Measurements from ENCODE around the gene MACROH2A1.

MACROH2A1 gene

DNA sequence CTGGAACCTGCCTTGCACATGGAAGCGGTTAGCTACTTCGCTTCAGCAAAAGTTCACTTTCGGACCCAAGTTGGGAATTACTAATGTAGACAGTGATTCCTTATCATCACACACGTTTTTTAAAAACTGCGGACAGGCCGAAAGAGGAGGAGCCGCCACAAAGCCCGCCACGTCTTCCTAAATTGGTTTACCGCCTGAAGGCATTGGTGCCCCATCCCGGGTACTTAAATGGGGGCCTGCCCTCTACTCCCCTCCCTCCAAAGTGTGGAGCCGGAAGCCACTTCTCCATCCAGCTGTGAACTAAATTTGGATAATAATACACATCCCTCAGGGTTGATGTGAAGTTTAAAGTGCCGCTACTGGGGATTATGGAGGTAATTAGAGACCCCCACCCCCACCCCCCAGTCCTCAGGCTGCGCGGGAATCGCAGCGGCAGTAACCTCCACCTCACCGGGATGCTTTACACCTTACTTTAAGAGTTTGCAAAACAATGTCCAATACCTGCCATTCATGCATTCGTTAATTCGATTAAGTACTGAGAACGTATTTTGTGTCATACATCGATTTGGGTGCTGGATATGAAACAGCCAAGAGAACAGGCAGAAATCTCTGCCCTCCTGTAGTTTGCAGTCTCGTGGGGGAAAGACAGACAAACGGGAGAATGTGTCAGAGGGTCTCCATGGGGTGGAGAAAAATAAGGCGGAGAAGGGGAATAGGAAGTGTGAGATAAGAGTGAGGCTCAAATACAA is 937 bp upstream of the MACROH2A1 start:
- Histone ChIP-seq H3K9me3 (ENCODE audit: low read length) (0 out of 2 replicates have a peak, but pooled peaks cover 1% of the 10 kb centered on the region), H3F3A (ENCODE audit: insufficient read depth, low read length) (no peaks in the 10 kb centered on the region), H3K4me3 (ENCODE audit: low read depth, low read length, poor library complexity, severe bottlenecking) (peak overlapping the region; percentile 93), H4K20me1 (ENCODE audit: insufficient read depth, low read length) (no peaks in the 10 kb centered on the region), H3K27me3 (ENCODE audit: insufficient read depth, low read length) (peaks cover 3% of the 10 kb centered on the region; the same call in 1 of the 2 replicates), H3K9me2 (ENCODE audit: low read depth, low read length) (no peaks in the 10 kb centered on the region), H3K36me3 (ENCODE audit: insufficient read depth, low read length) (no peaks in the 10 kb centered on the region), H3K27ac (ENCODE audit: low read depth, low read length, poor library complexity, severe bottlenecking) (no peak overlapping the region), H3K9ac (ENCODE audit: low read length) (peak overlapping the region; percentile 95), H2AFZ (ENCODE audit: low read length) (peak overlapping the region; percentile 9; the same call in 1 of the 2 replicates), H3K4me2 (ENCODE audit: low read length) (peak overlapping the region; percentile 78), H3K4me1 (ENCODE audit: insufficient read depth, low read length, severe bottlenecking) (peaks cover 39% of the 10 kb centered on the region), H3K79me2 (ENCODE audit: insufficient read depth, low read length) (peaks cover 37% of the 10 kb centered on the region)
- TF ChIP-seq, protein P1, sequence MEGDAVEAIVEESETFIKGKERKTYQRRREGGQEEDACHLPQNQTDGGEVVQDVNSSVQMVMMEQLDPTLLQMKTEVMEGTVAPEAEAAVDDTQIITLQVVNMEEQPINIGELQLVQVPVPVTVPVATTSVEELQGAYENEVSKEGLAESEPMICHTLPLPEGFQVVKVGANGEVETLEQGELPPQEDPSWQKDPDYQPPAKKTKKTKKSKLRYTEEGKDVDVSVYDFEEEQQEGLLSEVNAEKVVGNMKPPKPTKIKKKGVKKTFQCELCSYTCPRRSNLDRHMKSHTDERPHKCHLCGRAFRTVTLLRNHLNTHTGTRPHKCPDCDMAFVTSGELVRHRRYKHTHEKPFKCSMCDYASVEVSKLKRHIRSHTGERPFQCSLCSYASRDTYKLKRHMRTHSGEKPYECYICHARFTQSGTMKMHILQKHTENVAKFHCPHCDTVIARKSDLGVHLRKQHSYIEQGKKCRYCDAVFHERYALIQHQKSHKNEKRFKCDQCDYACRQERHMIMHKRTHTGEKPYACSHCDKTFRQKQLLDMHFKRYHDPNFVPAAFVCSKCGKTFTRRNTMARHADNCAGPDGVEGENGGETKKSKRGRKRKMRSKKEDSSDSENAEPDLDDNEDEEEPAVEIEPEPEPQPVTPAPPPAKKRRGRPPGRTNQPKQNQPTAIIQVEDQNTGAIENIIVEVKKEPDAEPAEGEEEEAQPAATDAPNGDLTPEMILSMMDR (IDR thresholded peaks at IDR 0.05; ENCODE audit: low read length): no peak
- TF ChIP-seq EZH2 (IDR thresholded peaks at IDR 0.05; ENCODE audit: borderline replicate concordance, low read length): no peak

DNA sequence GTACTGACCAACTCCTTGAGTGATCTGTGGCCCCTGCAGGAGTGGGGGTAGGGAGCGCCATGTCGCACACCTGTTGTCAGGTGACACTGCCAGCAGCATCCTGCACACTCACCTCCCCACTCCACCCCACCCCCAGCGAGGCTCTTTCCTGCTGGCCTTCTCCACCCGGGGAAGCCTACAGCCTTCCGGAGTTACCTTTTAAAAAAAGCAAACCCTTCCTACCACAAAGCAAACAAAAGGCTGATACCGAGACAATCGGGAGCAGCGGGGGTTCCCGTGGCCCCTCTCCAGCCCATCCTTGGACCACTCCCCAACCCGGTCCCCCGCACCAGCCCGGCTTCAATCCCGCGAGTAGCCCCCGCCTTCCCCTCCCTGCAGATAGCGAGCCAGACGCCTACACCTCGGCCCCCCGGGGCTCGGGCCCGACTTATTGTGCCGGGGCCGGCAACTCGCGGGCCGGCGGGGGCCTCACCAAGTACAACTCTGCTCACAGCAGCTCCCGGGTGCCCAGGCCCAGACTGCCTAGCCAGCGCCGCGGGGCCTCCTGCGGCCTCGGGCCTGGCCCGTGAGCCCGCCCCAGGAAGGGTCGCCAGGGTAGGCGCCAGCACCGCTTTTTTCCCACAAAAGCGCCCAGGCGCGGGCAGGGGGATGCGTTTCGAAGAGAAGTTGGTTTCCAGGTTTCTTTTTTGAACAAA is 724 bp downstream of the MACROH2A1 start:
- H3K79me2 ChIP-seq (ENCODE audit: insufficient read depth, low read length): peaks cover 54% of the 10 kb centered on the region
- no peaks in the 10 kb centered on the region for H3K27me3 ChIP-seq (ENCODE audit: insufficient read depth, low read length)
- no peak overlapping the region for H2AFZ ChIP-seq (ENCODE audit: low read length)

DNA sequence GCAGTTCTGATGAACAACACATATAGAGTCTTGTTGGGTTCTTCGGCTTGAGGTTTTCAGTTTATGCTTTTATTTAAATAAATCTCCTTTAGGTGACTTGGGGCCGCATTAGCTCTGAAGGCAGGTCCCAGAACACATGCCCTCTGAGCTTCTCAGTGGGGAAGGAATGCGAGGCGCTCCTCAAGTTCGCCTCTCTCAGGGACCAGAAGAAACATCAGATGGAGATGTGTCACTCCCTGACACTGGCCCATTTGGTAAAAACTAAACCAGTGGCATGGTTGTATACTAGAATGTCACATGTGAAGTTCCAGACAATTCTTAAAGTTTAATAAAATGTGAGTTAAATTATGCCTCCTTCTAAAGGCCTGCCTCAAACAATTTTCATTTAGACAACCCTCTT is 1.9 kb downstream of the MACROH2A1 start:
- H3K4me2 ChIP-seq (ENCODE audit: low read length): peak overlapping the region; percentile 86
- no peaks in the 10 kb centered on the region for H3K27me3 ChIP-seq (ENCODE audit: insufficient read depth, low read length)
- H4K20me1 ChIP-seq (ENCODE audit: insufficient read depth, low read length): no peaks in the 10 kb centered on the region
- peaks cover 42% of the 10 kb centered on the region for H3K4me1 ChIP-seq (ENCODE audit: insufficient read depth, low read length, severe bottlenecking)
- no peaks in the 10 kb centered on the region for H3K9me2 ChIP-seq (ENCODE audit: low read depth, low read length)
- H3K27ac ChIP-seq (ENCODE audit: low read depth, low read length, poor library complexity, severe bottlenecking): no peak overlapping the region
- no peak overlapping the region for H2AFZ ChIP-seq (ENCODE audit: low read length)
- peak overlapping the region; percentile 95 for H3K9ac ChIP-seq (ENCODE audit: low read length)
- no peaks in the 10 kb centered on the region for H3F3A ChIP-seq (ENCODE audit: insufficient read depth, low read length)
- peak overlapping the region; percentile 93 for H3K4me3 ChIP-seq (ENCODE audit: low read depth, low read length, poor library complexity, severe bottlenecking)
- H3K36me3 ChIP-seq (ENCODE audit: insufficient read depth, low read length): peaks cover 19% of the 10 kb centered on the region; the same call in 1 of the 2 replicates
- no peaks in the 10 kb centered on the region for H3K9me3 ChIP-seq (ENCODE audit: low read length)
- TF ChIP-seq, protein P1 (IDR thresholded peaks at IDR 0.05; ENCODE audit: low read length): no peak
- TF ChIP-seq EZH2 (IDR thresholded peaks at IDR 0.05; ENCODE audit: borderline replicate concordance, low read length): no peak
- H3K79me2 ChIP-seq (ENCODE audit: insufficient read depth, low read length): peaks cover 66% of the 10 kb centered on the region

More for the DNA sequence above, 724 bp downstream of the MACROH2A1 start:
- Histone ChIP-seq H3K4me2 (ENCODE audit: low read length) (peak overlapping the region; percentile 86), H3K9me2 (ENCODE audit: low read depth, low read length) (no peaks in the 10 kb centered on the region), H3K36me3 (ENCODE audit: insufficient read depth, low read length) (peaks cover 7% of the 10 kb centered on the region; the same call in 1 of the 2 replicates), H3K9me3 (ENCODE audit: low read length) (no peaks in the 10 kb centered on the region), H4K20me1 (ENCODE audit: insufficient read depth, low read length) (no peaks in the 10 kb centered on the region), H3K27ac (ENCODE audit: low read depth, low read length, poor library complexity, severe bottlenecking) (peak overlapping the region; percentile 45), H3K4me1 (ENCODE audit: insufficient read depth, low read length, severe bottlenecking) (peaks cover 42% of the 10 kb centered on the region), H3F3A (ENCODE audit: insufficient read depth, low read length) (no peaks in the 10 kb centered on the region), H3K4me3 (ENCODE audit: low read depth, low read length, poor library complexity, severe bottlenecking) (peak overlapping the region; percentile 93), H3K9ac (ENCODE audit: low read length) (peak overlapping the region; percentile 95)
- no peak for TF ChIP-seq EZH2 (IDR thresholded peaks at IDR 0.05; ENCODE audit: borderline replicate concordance, low read length)
- TF ChIP-seq, protein P1 (IDR thresholded peaks at IDR 0.05; ENCODE audit: low read length): no peak
